Endothelial cell of umbilical vein (primary cell): ENCODE data around the gene ARID3B. TPM values are rescaled to one million over a fixed set of nuclear protein-coding genes. Genes with fewer than 3 reads are reported as not detected.

Experiments
- BruUV-seq: library from RNA; stranded (reverse); fragments of 400-500 nt; replicated peaks from 2 replicates; lab custom pipeline; 2021; lab: Mats Ljungman, UMichigan
- CTCF ChIA-PET: fragments of 300-600, 350-600 bp; sonication (Branson Sonifier 250); formaldehyde crosslinking; loops from one replicate; lab custom pipeline; 2021; ENCODE audit warnings: antibody characterized with exemption, inconsistent platforms; lab: Charles Lee
- POLR2A ChIA-PET: fragments of 300-600, 350-600 bp; sonication (Branson Sonifier 250); formaldehyde crosslinking; loops from one replicate; lab custom pipeline; 2021; ENCODE audit warnings: antibody characterized with exemption, inconsistent platforms; lab: Charles Lee
- DNase-seq: peaks from one replicate; pipeline ENCODE4 v3.0.0-alpha.2; 2011; ENCODE audit warnings: low read depth, low spot score
- FAIRE-seq: peaks from 2 replicates; lab custom pipeline; 2011; peaks lifted over from hg19 to GRCh38; lab: Jason Lieb, UNC
- H2AFZ ChIP-seq: 2 replicates; pipeline ENCODE4 v1.6.0; 2012; ENCODE audit warnings: low read depth, low read length, control low read depth, inconsistent platforms
- H3K27ac ChIP-seq: 2 replicates; pipeline ENCODE4 v1.5.1; 2011; ENCODE audit warnings: low read depth, mild to moderate bottlenecking, control low read depth, low read length, moderate library complexity; ENCODE audit not compliant: insufficient read depth
- H3K27me3 ChIP-seq, 2 experiments: 2 replicates each; pipeline versions ENCODE4 v1.6.0 to v1.6.1; 2011; ENCODE audit warnings: low read length in 2 of 2, mixed read lengths in 1 of 2; ENCODE audit not compliant: control insufficient read depth in 2 of 2, insufficient read depth in 2 of 2
- H3K36me3 ChIP-seq, 2 experiments: 2 replicates in 1 of 2; 3 replicates in 1 of 2; pipeline ENCODE4 v1.5.1; 2011; ENCODE audit warnings: low read length in 2 of 2, mild to moderate bottlenecking in 1 of 2, moderate library complexity in 1 of 2; ENCODE audit not compliant: control insufficient read depth in 2 of 2, insufficient read depth in 2 of 2; ENCODE audit errors: extremely low read depth in 1 of 2
- H3K4me1 ChIP-seq: 3 replicates; pipeline ENCODE4 v1.5.1; 2011; ENCODE audit warnings: mild to moderate bottlenecking, low read length; ENCODE audit not compliant: control insufficient read depth, insufficient read depth; ENCODE audit errors: extremely low read depth
- H3K4me2 ChIP-seq: 2 replicates; pipeline ENCODE4 v1.6.1; 2011; ENCODE audit warnings: low read length, control low read depth, mixed read lengths; ENCODE audit not compliant: insufficient read depth
- H3K4me3 ChIP-seq, 3 experiments: fragments of 200-600 bp in 1 of 3; sonication (generic), shearing (Covaris generic) in 1 of 3; replicated peaks in 1 of 3; 2 replicates each; pipeline ENCODE4 v1.5.1; 2011 to 2016; ENCODE audit warnings: control low read depth in 3 of 3, low read length in 3 of 3, mild to moderate bottlenecking in 2 of 3, inconsistent platforms in 1 of 3, low read depth in 1 of 3, moderate library complexity in 1 of 3; ENCODE audit not compliant: insufficient read depth in 1 of 3
- H3K79me2 ChIP-seq: 2 replicates; pipeline ENCODE4 v1.6.0; 2012; ENCODE audit warnings: low read length, inconsistent platforms; ENCODE audit not compliant: control insufficient read depth, insufficient read depth
- H3K9ac ChIP-seq: replicated peaks from 2 replicates; pipeline ENCODE3; 2011; ENCODE audit warnings: low read length, control low read depth; ENCODE audit not compliant: insufficient read depth; ENCODE audit errors: extremely low read depth
- H3K9me1 ChIP-seq: replicated peaks from 3 replicates; pipeline ENCODE4 v1.6.0; 2011; ENCODE audit warnings: mild to moderate bottlenecking, low read length; ENCODE audit not compliant: control insufficient read depth, insufficient read depth; ENCODE audit errors: extremely low read depth
- H3K9me3 ChIP-seq: replicated peaks from 2 replicates; pipeline ENCODE4 v1.5.1; 2012; ENCODE audit warnings: low read length, inconsistent platforms; ENCODE audit not compliant: control insufficient read depth, insufficient read depth
- H4K20me1 ChIP-seq: replicated peaks from 2 replicates; pipeline ENCODE3; 2011; ENCODE audit warnings: mild to moderate bottlenecking, low read length; ENCODE audit not compliant: control insufficient read depth, insufficient read depth; ENCODE audit errors: extremely low read depth
- CTCF ChIP-seq, 2 donors: IDR thresholded peaks; 1 replicate in 1 of 2; 2 replicates in 1 of 2; pipeline ENCODE4 v1.5.1; 2011; ENCODE audit warnings: low read length in 2 of 2, mild to moderate bottlenecking in 2 of 2, moderate library complexity in 2 of 2, control low read depth in 1 of 2, inconsistent platforms in 1 of 2, low read depth in 1 of 2; ENCODE audit not compliant: insufficient read depth in 1 of 2; ENCODE audit errors: extremely low read depth in 1 of 2
- EZH2 ChIP-seq: IDR thresholded peaks from 2 replicates; pipeline ENCODE4 v1.6.1; 2012; ENCODE audit warnings: borderline replicate concordance, low read depth, mild to moderate bottlenecking, moderate library complexity, low read length, inconsistent platforms; ENCODE audit not compliant: severe bottlenecking
- FOS ChIP-seq: IDR thresholded peaks from 2 replicates; pipeline ENCODE4 v1.6.1; 2011; ENCODE audit warnings: mild to moderate bottlenecking, low read length, moderate library complexity, borderline replicate concordance; ENCODE audit not compliant: insufficient read depth
- GATA2 ChIP-seq: IDR thresholded peaks from 2 replicates; pipeline ENCODE4 v1.7.0; 2011; ENCODE audit warnings: low read depth, mild to moderate bottlenecking, moderate library complexity, mixed read lengths, low read length; ENCODE audit not compliant: insufficient read length, insufficient read depth
- JUN ChIP-seq: IDR thresholded peaks from 2 replicates; pipeline ENCODE4 v1.6.1; 2011; ENCODE audit warnings: borderline replicate concordance, low read depth; ENCODE audit not compliant: insufficient read length, insufficient read depth
- MAX ChIP-seq: IDR thresholded peaks from 2 replicates; pipeline ENCODE4 v1.6.1; 2011; ENCODE audit not compliant: insufficient read depth, insufficient read length
- MYC ChIP-seq: IDR thresholded peaks from one replicate; pipeline ENCODE4 v1.6.1; 2011; ENCODE audit warnings: mild to moderate bottlenecking, low read depth, low read length
- POLR2A ChIP-seq: IDR thresholded peaks from 2 replicates; pipeline ENCODE4 v1.6.1; 2012; ENCODE audit warnings: low read depth, mild to moderate bottlenecking, control low read depth, low read length
- POLR2AphosphoS5 ChIP-seq: IDR thresholded peaks from 2 replicates; pipeline ENCODE4 v1.6.1; 2012; ENCODE audit warnings: low read depth, mild to moderate bottlenecking, control low read depth, low read length, moderate library complexity; ENCODE audit not compliant: insufficient read depth
- dilution Hi-C: fragments of 300-500 bp; cut with MboI; formaldehyde crosslinking; loops from one replicate; pipeline ENCODE4 v1.15.0; 2019; ENCODE audit warnings: low sequenced_read_pairs; ENCODE audit not compliant: extremely low pct_ligation_motif_present
- intact Hi-C: fragments of 100-400 bp; cut with micrococcal nuclease; formaldehyde crosslinking; loops from one replicate; pipeline ENCODE4 v1.10.0; 2022
- polyA plus RNA-seq, 4 experiments: library from polyadenylated mRNA; depleted of rRNA in 3 of 4; stranded (reverse) in 3 of 4; unstranded in 1 of 4; fragments of >200 nt; gene quantifications; 2 replicates each; pipeline versions ENCODE4 v1.2.1 to v1.2.3, GENCODE V29; 2011 to 2012; ENCODE audit warnings: missing spikeins in 1 of 4
- total RNA-seq: library from RNA; stranded (reverse); gene quantifications from 2 replicates; pipeline ENCODE4 v1.2.3, GENCODE V29; 2021

The ARID3B gene
- total and polyA plus RNA-seq, 2 donors (not counting 3 experiments of a cell fraction or from before 2014, with no cell fraction given) = 6.2 to 10.0 TPM

GRCh38 chr15:74555192-74555591, 14.2 kb downstream of the ARID3B start:
- intact Hi-C loops = no loop called here
- Histone ChIP-seq H3K27ac (no peak overlapping the region), H3K4me2 (no peak overlapping the region), H3K27me3 (no peaks in the 10 kb centered on the region), H3K79me2 (peaks cover 12% of the 10 kb centered on the region), H3K9me3 (no peaks in the 10 kb centered on the region), H3K36me3 (no peaks in the 10 kb centered on the region), H4K20me1 (peaks cover 2% of the 10 kb centered on the region), H3K4me3 (no peak overlapping the region), H3K9me1 (no peaks in the 10 kb centered on the region), H3K9ac (no peak overlapping the region), H3K4me1 (no peaks in the 10 kb centered on the region), H2AFZ (no peak overlapping the region)
- no TSS peak for BruUV-seq
- TF ChIP-seq GATA2 = no peak
- no peak for TF ChIP-seq CTCF (IDR thresholded peaks at IDR 0.05; ENCODE audit: extremely low read depth in 1 of 2, insufficient read depth in 1 of 2, low read depth in 1 of 2, low read length in 2 of 2)
- TF ChIP-seq MAX = no peak
- TF ChIP-seq EZH2 = no peak
- TF ChIP-seq MYC = no peak
- TF ChIP-seq POLR2AphosphoS5 = no peak
- no peak for TF ChIP-seq POLR2A
- no peak for TF ChIP-seq JUN
- no peak for TF ChIP-seq FOS
- CTCF ChIA-PET = interaction anchor here (0.9 kb wide), 1 partner anchor 15 kb away, joined by 3 read pairs; the partner anchor contains the start of gene ARID3B
- POLR2A ChIA-PET = no interaction called here
- FAIRE-seq (no peak), DNase-seq (no peak)
- dilution Hi-C loops = no loop called here
